ENCODE measurements around the gene KCTD16. TPM values are rescaled to one million over a fixed set of nuclear protein-coding genes. Genes with fewer than 3 reads are reported as not detected.

KCTD16 gene
- total and polyA plus RNA-seq, 10 donors, result under 0.01 to 0.24 (median 0.17) TPM

DNA sequence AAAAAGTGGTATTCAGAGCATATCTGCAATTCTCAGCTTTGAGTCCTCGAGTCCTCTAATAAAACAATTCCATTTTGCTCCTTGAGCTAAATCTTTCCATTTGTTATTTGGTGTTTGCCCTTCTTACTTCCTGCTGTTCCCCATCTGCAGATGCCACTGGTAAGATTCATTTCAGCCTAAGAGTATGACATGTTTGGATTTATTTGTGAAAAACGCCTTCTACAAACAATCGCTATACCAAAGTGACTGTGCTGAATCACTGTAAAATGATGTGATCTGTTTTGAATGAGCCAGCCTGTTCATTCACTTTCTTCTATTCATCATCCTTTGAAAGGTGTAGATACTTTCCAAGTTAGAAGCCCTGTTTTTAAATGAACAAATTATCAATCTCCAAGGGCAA lies 27.7 kb downstream of the KCTD16 start:
- no peaks in the 10 kb centered on the region for H3K36me3 ChIP-seq
- peaks cover 0 to 28% (median 0%) of the 10 kb centered on the region in 7 donors for H3K27me3 ChIP-seq (replicated peaks in 1 of 7)
- WGBS, 5 donors, result 78 to 87% (median 82%) methylated on average over 3 of the region's 3 CpGs
- DNase-seq, result no peak
- H3K9me3 ChIP-seq, result no peaks in the 10 kb centered on the region
- H3K4me1 ChIP-seq, result no peaks in the 10 kb centered on the region
- H3K4me3 ChIP-seq, result no peak overlapping the region
- intact Hi-C loops (cut with DNase I; ENCODE audit: low total_unique reads), result no loop called here
- H3K27ac ChIP-seq, result no peak overlapping the region
- TF ChIP-seq POLR2AphosphoS5 (IDR thresholded peaks at IDR 0.05) (no peak), CTCF (IDR thresholded peaks at IDR 0.05 in 8 of 11, conservative IDR thresholded peaks at IDR 0.05 in 3 of 11) (no peak), POLR2A (IDR thresholded peaks at IDR 0.05) (no peak)

DNA sequence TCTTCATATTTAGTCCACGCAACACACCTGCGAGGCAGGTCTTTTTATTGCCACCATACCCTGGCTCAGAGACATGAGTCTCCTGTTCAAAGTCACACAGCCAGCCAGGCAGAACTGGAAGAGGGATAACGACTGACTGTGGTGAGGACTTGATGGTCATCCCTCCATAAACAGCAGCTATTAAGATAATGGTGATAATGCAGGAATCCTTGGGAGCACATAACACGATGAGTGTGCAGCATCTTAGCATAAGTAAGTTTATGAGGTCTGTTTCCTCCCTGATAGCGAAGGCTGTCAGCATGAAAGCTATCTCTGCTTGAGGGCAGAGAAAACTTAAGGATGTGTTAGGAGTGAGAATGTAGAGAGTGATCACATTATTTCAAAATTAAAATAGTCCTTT lies 30.9 kb downstream of the KCTD16 start:
- WGBS, 5 donors, result 52 to 64% (median 58%) methylated on average over 5 of the region's 5 CpGs

GRCh38 chr5:144202072-144202471 lies 31.4 kb downstream of the KCTD16 start:
- no peaks in the 10 kb centered on the region for H3K9me3 ChIP-seq
- WGBS, 5 donors, result 55 to 70% (median 63%) methylated on average over 10 of the region's 10 CpGs
- H3K27me3 ChIP-seq (replicated peaks in 1 of 7), result peaks cover 0 to 58% (median 26%) of the 10 kb centered on the region in 7 donors
- no peaks in the 10 kb centered on the region for H3K36me3 ChIP-seq
- no peak overlapping the region for H3K27ac ChIP-seq
- peaks cover 0 to 8% (median 4%) of the 10 kb centered on the region in 6 donors for H3K4me1 ChIP-seq
- no peak overlapping the region for H3K4me3 ChIP-seq
- DNase-seq, result no peak
- TF ChIP-seq POLR2AphosphoS5 (IDR thresholded peaks at IDR 0.05) (no peak), CTCF (IDR thresholded peaks at IDR 0.05 in 8 of 11, conservative IDR thresholded peaks at IDR 0.05 in 3 of 11) (no peak), POLR2A (IDR thresholded peaks at IDR 0.05) (no peak)
- intact Hi-C loops (cut with DNase I; ENCODE audit: low total_unique reads), result loop anchor here (10.0 kb wide), 1 partner anchor 1623 kb away; no protein-coding TSS in a partner anchor

More for the DNA sequence above, 30.9 kb downstream of the KCTD16 start:
- TF ChIP-seq CTCF (IDR thresholded peaks at IDR 0.05 in 8 of 11, conservative IDR thresholded peaks at IDR 0.05 in 3 of 11), result no peak
- TF ChIP-seq POLR2A (IDR thresholded peaks at IDR 0.05), result no peak
- no peak for TF ChIP-seq POLR2AphosphoS5 (IDR thresholded peaks at IDR 0.05)
- no peak for DNase-seq
- Histone ChIP-seq H3K4me1 (peaks cover 0 to 8% (median 4%) of the 10 kb centered on the region in 6 donors), H3K9me3 (no peaks in the 10 kb centered on the region), H3K27me3 (replicated peaks in 1 of 7) (peaks cover 0 to 53% (median 26%) of the 10 kb centered on the region in 7 donors), H3K4me3 (no peak overlapping the region), H3K27ac (no peak overlapping the region), H3K36me3 (no peaks in the 10 kb centered on the region)
- intact Hi-C loops (cut with DNase I; ENCODE audit: low total_unique reads), result loop anchor here (10.0 kb wide), 1 partner anchor 1623 kb away; no protein-coding TSS in a partner anchor

GRCh38 chr5:144202726-144203125 lies 32.1 kb downstream of the KCTD16 start:
- no peaks in the 10 kb centered on the region for H3K9me3 ChIP-seq
- TF ChIP-seq POLR2A (IDR thresholded peaks at IDR 0.05), result no peak
- no peak for TF ChIP-seq CTCF (IDR thresholded peaks at IDR 0.05 in 8 of 11, conservative IDR thresholded peaks at IDR 0.05 in 3 of 11)
- TF ChIP-seq POLR2AphosphoS5 (IDR thresholded peaks at IDR 0.05), result no peak
- H3K4me1 ChIP-seq, result peaks cover 0 to 8% (median 4%) of the 10 kb centered on the region in 6 donors
- H3K36me3 ChIP-seq, result no peaks in the 10 kb centered on the region
- intact Hi-C loops (cut with DNase I; ENCODE audit: low total_unique reads), result loop anchor here (10.0 kb wide), 1 partner anchor 1622 kb away; no protein-coding TSS in a partner anchor
- DNase-seq, result no peak
- H3K27ac ChIP-seq, result no peak overlapping the region
- H3K27me3 ChIP-seq (replicated peaks in 1 of 7), result peaks cover 0 to 64% (median 26%) of the 10 kb centered on the region in 7 donors
- no peak overlapping the region for H3K4me3 ChIP-seq
- 26 to 57% (median 41%) methylated on average over 1 of the region's 1 CpG for WGBS, 5 donors
